KMS-11 (cell line): ENCODE data around the gene RMDN2.

ENCODE experiments used
- H2AFZ ChIP-seq: fragments of 200-600 bp; sonication (generic); 2 replicates; pipeline ENCODE4 v1.6.1; 2016; ENCODE audit warnings: antibody characterized with exemption, mixed run types, low read depth
- H3K27ac ChIP-seq: fragments of 200-600 bp; sonication (generic); 2 replicates; pipeline ENCODE4 v1.6.1; 2016; ENCODE audit warnings: mild to moderate bottlenecking, mixed run types
- H3K27me3 ChIP-seq: fragments of 200-600 bp; sonication (generic); 2 replicates; pipeline ENCODE4 v1.6.1; 2017; ENCODE audit warnings: mild to moderate bottlenecking, low read depth, mixed run types, moderate library complexity; ENCODE audit not compliant: insufficient read depth
- H3K36me3 ChIP-seq: fragments of 200-600 bp; sonication (generic); 2 replicates; pipeline ENCODE4 v1.6.1; 2017; ENCODE audit warnings: mild to moderate bottlenecking, mixed run types; ENCODE audit not compliant: insufficient read depth
- H3K4me1 ChIP-seq: fragments of 200-600 bp; sonication (generic); 2 replicates; pipeline ENCODE4 v1.6.1; 2016; ENCODE audit warnings: mild to moderate bottlenecking, low read depth, mixed run types; ENCODE audit not compliant: poor library complexity, severe bottlenecking
- H3K4me2 ChIP-seq: fragments of 200-600 bp; sonication (generic); 2 replicates; pipeline ENCODE4 v1.7.0; 2016; ENCODE audit warnings: mild to moderate bottlenecking, mixed run types
- H3K4me3 ChIP-seq: fragments of 200-600 bp; sonication (generic); IDR thresholded peaks from 2 replicates; pipeline ENCODE4 v1.6.1; 2017; ENCODE audit warnings: low read depth, low read length, mixed read lengths; ENCODE audit not compliant: insufficient read depth
- H3K79me2 ChIP-seq: fragments of 200-600 bp; sonication (generic); 2 replicates; pipeline ENCODE4 v1.6.1; 2016; ENCODE audit warnings: low read depth, mixed run types; ENCODE audit not compliant: insufficient read depth
- H3K9ac ChIP-seq: fragments of 200-600 bp; sonication (generic); 2 replicates; pipeline ENCODE4 v1.6.1; 2016; ENCODE audit warnings: mild to moderate bottlenecking, mixed run types
- H4K20me1 ChIP-seq: fragments of 200-600 bp; sonication (generic); 2 replicates; pipeline ENCODE4 v1.6.1; 2016; ENCODE audit warnings: mild to moderate bottlenecking, mixed run types; ENCODE audit not compliant: insufficient read depth
- TF ChIP-seq, protein P1 (sequence below): fragments of 200-600 bp; sonication (generic); conservative IDR thresholded peaks from 2 replicates; pipeline ENCODE4 v1.6.1; 2017; ENCODE audit warnings: low read depth, mild to moderate bottlenecking, antibody characterized with exemption, low read length, moderate library complexity, mixed read lengths

RMDN2 gene

DNA sequence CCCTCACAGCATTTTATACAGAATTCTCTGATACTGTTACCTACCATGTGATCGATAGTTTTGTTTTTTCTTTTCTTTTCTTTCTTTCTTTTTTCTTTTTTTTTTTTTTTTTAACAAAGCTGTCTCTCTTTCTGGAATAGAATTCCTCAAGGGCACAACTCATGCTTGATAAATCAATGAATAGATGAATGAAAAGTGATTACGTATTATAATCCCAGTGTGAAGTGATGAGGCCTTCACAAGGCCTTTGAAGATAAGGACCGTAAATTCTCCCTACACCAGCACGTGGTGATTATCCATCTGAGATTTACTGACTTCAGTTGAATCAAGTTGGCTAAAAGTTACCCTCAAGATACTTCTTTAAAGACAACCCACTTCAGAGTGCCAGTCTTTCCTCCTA, 46.6 kb upstream of the RMDN2 start:
- Histone ChIP-seq H3K36me3 (no peaks in the 10 kb centered on the region), H3K27me3 (no peaks in the 10 kb centered on the region)
- TF ChIP-seq, protein P1, sequence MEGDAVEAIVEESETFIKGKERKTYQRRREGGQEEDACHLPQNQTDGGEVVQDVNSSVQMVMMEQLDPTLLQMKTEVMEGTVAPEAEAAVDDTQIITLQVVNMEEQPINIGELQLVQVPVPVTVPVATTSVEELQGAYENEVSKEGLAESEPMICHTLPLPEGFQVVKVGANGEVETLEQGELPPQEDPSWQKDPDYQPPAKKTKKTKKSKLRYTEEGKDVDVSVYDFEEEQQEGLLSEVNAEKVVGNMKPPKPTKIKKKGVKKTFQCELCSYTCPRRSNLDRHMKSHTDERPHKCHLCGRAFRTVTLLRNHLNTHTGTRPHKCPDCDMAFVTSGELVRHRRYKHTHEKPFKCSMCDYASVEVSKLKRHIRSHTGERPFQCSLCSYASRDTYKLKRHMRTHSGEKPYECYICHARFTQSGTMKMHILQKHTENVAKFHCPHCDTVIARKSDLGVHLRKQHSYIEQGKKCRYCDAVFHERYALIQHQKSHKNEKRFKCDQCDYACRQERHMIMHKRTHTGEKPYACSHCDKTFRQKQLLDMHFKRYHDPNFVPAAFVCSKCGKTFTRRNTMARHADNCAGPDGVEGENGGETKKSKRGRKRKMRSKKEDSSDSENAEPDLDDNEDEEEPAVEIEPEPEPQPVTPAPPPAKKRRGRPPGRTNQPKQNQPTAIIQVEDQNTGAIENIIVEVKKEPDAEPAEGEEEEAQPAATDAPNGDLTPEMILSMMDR: no peak

DNA sequence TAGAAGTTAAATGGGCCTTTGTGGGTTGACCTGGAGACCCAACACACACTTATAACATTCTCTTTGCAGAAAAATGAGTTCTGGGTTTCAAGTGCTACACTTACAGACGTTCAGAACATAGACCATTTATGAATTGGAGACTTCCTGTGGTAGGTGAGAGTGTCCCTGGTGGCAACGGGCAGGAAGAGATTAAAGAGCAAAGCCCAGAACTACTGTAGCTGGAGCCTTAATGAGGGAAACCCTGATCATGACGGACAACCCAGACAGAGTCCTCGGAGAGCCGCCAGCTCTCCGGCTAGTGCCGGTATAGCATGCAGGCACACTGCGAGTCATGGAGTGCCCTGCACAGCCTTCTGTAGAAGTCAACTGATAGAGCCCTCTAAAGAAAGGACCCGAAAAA, 44.5 kb upstream of the RMDN2 start:
- H3K9ac ChIP-seq: no peak overlapping the region
- no peak overlapping the region for H3K4me2 ChIP-seq
- H4K20me1 ChIP-seq: no peaks in the 10 kb centered on the region
- H3K27ac ChIP-seq: no peak overlapping the region
- no peaks in the 10 kb centered on the region for H3K36me3 ChIP-seq
- no peaks in the 10 kb centered on the region for H3K79me2 ChIP-seq
- TF ChIP-seq, protein P1: no peak
- no peaks in the 10 kb centered on the region for H3K4me1 ChIP-seq
- no peaks in the 10 kb centered on the region for H3K27me3 ChIP-seq
- no peak overlapping the region for H3K4me3 ChIP-seq
- no peak overlapping the region for H2AFZ ChIP-seq

More for the DNA sequence above, 46.6 kb upstream of the RMDN2 start:
- no peak overlapping the region for H3K27ac ChIP-seq
- H3K79me2 ChIP-seq: no peaks in the 10 kb centered on the region
- H3K4me2 ChIP-seq: no peak overlapping the region
- H3K9ac ChIP-seq: no peak overlapping the region
- H2AFZ ChIP-seq: no peak overlapping the region
- no peak overlapping the region for H3K4me3 ChIP-seq
- no peaks in the 10 kb centered on the region for H3K4me1 ChIP-seq
- no peaks in the 10 kb centered on the region for H4K20me1 ChIP-seq

DNA sequence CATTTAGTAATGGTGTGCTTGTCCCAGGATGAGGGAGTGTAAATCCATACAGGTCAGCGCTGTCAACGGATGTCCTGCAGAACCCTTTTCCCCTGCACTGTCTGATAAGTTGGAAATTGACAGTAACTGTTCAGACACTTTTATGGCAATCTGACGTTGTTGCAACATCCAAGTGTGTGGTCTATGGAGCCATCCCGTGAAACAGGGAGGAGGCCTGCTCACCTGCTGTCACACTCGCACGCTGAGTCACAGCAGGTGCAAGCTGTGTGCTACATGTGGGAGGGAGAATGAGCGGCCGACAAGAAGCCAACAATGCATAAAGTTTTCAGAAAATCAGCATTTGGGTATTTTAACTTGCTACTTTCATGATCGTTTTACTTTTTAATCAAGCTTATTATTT, 43.7 kb upstream of the RMDN2 start:
- Histone ChIP-seq H3K9ac (no peak overlapping the region), H3K4me1 (peaks cover under 1% of the 10 kb centered on the region), H3K27ac (no peak overlapping the region), H3K4me3 (no peak overlapping the region), H3K79me2 (no peaks in the 10 kb centered on the region), H3K27me3 (no peaks in the 10 kb centered on the region), H3K36me3 (no peaks in the 10 kb centered on the region), H3K4me2 (no peak overlapping the region), H4K20me1 (no peaks in the 10 kb centered on the region), H2AFZ (no peak overlapping the region)
- TF ChIP-seq, protein P1: no peak

DNA sequence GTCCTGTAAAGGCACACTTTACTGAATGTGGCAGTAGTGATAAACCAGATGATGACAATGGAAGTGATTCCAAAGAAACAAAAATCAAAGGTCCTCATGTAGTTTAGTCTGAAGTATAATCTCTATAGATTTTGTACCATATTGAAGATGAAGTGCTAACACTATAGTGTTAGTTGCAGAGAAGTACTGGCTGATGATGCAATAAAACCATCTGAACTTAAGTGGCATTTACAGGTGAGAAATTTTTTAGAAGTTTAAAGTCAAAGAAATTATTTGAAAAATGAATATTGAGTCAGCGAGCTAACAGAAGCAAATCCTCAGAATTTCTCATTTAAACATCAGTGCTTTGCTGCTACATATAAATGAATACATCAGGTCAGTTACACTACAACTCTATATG, 43.1 kb upstream of the RMDN2 start:
- no peaks in the 10 kb centered on the region for H3K27me3 ChIP-seq
- TF ChIP-seq, protein P1: no peak
- H3K27ac ChIP-seq: no peak overlapping the region
- no peak overlapping the region for H2AFZ ChIP-seq
- no peaks in the 10 kb centered on the region for H4K20me1 ChIP-seq
- H3K9ac ChIP-seq: no peak overlapping the region
- no peaks in the 10 kb centered on the region for H3K36me3 ChIP-seq
- H3K4me1 ChIP-seq: peaks cover 6% of the 10 kb centered on the region
- no peak overlapping the region for H3K4me2 ChIP-seq
- no peaks in the 10 kb centered on the region for H3K79me2 ChIP-seq
- H3K4me3 ChIP-seq: no peak overlapping the region
